K562 (cell line): ENCODE measurements around the gene TIGD4. TPM values are rescaled to one million over a fixed set of nuclear protein-coding genes. Genes with fewer than 3 reads are reported as not detected.

Experiments used
- CBX5 ChIP-seq: IDR thresholded peaks from 2 replicates; pipeline ENCODE4 v1.6.1; 2014; ENCODE audit warnings: low read depth, borderline replicate concordance
- DEAF1 ChIP-seq: fragments of 450-650 bp; formaldehyde crosslinking; IDR thresholded peaks from 2 replicates; pipeline ENCODE4 v1.4.0; 2020; ENCODE audit warnings: mild to moderate bottlenecking, moderate library complexity
- GABPA ChIP-seq: fragments of 200-800 bp; sonication (Bioruptor generic); conservative IDR thresholded peaks from 2 replicates; pipeline ENCODE4 v1.6.1; 2016; ENCODE audit warnings: low read depth, missing genetic modification characterization, missing compliant biosample characterization
- HDAC2 ChIP-seq: fragments of 450-650 bp; IDR thresholded peaks from 2 replicates; pipeline ENCODE4 v1.6.1; 2016; ENCODE audit warnings: mild to moderate bottlenecking
- IFI16 ChIP-seq: fragments of 250-450 bp; sonication (Bioruptor Pico); IDR thresholded peaks from 2 replicates; pipeline ENCODE4 v2.1.2; 2022; ENCODE audit warnings: mild to moderate bottlenecking, inconsistent platforms
- KHSRP ChIP-seq: fragments of 450-650 bp; IDR thresholded peaks from 2 replicates; pipeline ENCODE4 v1.6.1; 2017
- MECOM ChIP-seq: fragments of 250-450 bp; sonication (Bioruptor Pico); IDR thresholded peaks from 2 replicates; pipeline ENCODE4 v1.8.0; 2022; ENCODE audit warnings: inconsistent platforms
- MITF ChIP-seq: IDR thresholded peaks from 2 replicates; pipeline ENCODE4 v1.6.1; 2014; ENCODE audit warnings: antibody characterized with exemption
- MNT ChIP-seq, 2 experiments: fragments of 450-650 bp; conservative IDR thresholded peaks; 2 replicates each; pipeline ENCODE4 v1.6.1; 2017; ENCODE audit warnings: mild to moderate bottlenecking in 2 of 2, moderate library complexity in 2 of 2
- NBN ChIP-seq: fragments of 450-650 bp; IDR thresholded peaks from 2 replicates; pipeline ENCODE4 v1.6.1; 2016; ENCODE audit warnings: low read depth, mild to moderate bottlenecking
- NFE2L1 ChIP-seq: fragments of 450-650 bp; IDR thresholded peaks from 2 replicates; pipeline ENCODE4 v1.6.1; 2016; ENCODE audit warnings: missing genetic modification characterization, low read depth, mild to moderate bottlenecking, missing compliant biosample characterization, moderate library complexity, borderline replicate concordance
- PCBP1 ChIP-seq: fragments of 200-400 bp; formaldehyde crosslinking; IDR thresholded peaks from 2 replicates; pipeline ENCODE4 v1.6.1; 2018; ENCODE audit warnings: mild to moderate bottlenecking, low read depth, low read length; ENCODE audit not compliant: poor library complexity, severe bottlenecking
- POLR2G ChIP-seq: fragments of 200-400 bp; formaldehyde crosslinking; IDR thresholded peaks from 2 replicates; pipeline ENCODE4 v1.6.1; 2017; ENCODE audit warnings: low read depth, mild to moderate bottlenecking, antibody characterized with exemption, low read length, moderate library complexity
- RBM22 ChIP-seq: fragments of 200-400 bp; formaldehyde crosslinking; IDR thresholded peaks from 2 replicates; pipeline ENCODE4 v1.6.1; 2018; ENCODE audit warnings: low read length, low read depth; ENCODE audit not compliant: poor library complexity, severe bottlenecking
- ZBTB1 ChIP-seq: sonication (generic); formaldehyde crosslinking; IDR thresholded peaks from 2 replicates; pipeline ENCODE4 v1.8.1; 2023; ENCODE audit warnings: missing genetic modification reagents, low read depth, mild to moderate bottlenecking, borderline replicate concordance
- ZBTB8A ChIP-seq: fragments of 450-650 bp; IDR thresholded peaks from 2 replicates; pipeline ENCODE4 v1.6.1; 2018; ENCODE audit warnings: mild to moderate bottlenecking, moderate library complexity; ENCODE audit not compliant: partially characterized antibody
- ZFP91 ChIP-seq: sonication (generic); formaldehyde crosslinking; IDR thresholded peaks from 2 replicates; pipeline ENCODE4 v1.8.0; 2022; ENCODE audit warnings: mild to moderate bottlenecking, missing genetic modification reagents
- ZNF277 ChIP-seq: fragments of 250-450 bp; sonication (Bioruptor Pico); IDR thresholded peaks from 2 replicates; pipeline ENCODE4 v1.8.0; 2022; ENCODE audit warnings: inconsistent platforms, mild to moderate bottlenecking, moderate library complexity, borderline replicate concordance
- ZNF586 ChIP-seq: fragments of 450-650 bp; formaldehyde crosslinking; conservative IDR thresholded peaks from 2 replicates; pipeline ENCODE4 v1.4.0; 2020; ENCODE audit warnings: mild to moderate bottlenecking, moderate library complexity
- ZNF695 ChIP-seq: fragments of 450-650 bp; formaldehyde crosslinking; IDR thresholded peaks from 2 replicates; pipeline ENCODE4 v1.4.0; 2020; ENCODE audit warnings: mild to moderate bottlenecking, moderate library complexity
- polyA plus RNA-seq, 8 experiments: library from polyadenylated mRNA; depleted of rRNA in 4 of 8; stranded (reverse) in 5 of 8; unstranded in 3 of 8; fragments of >200 nt; fragmentation: Nextera tagmentation in 2 of 8; fragmentation: Illumina TruSeq in 1 of 8; extraction: Ambion mirVana in 2 of 8; extraction: Trizol in 1 of 8; gene quantifications; 2 replicates each; pipeline versions ENCODE4 v1.2.1 to v1.2.3, GENCODE V29; 2011 to 2014; ENCODE audit warnings: inconsistent platforms in 1 of 8, missing spikeins in 1 of 8
- total RNA-seq, 7 experiments: library from RNA; depleted of rRNA in 6 of 7; stranded (reverse); fragments of >200 nt in 6 of 7; fragmentation: Illumina TruSeq in 2 of 7; extraction: Trizol in 2 of 7; gene quantifications; 2 replicates each; pipeline versions ENCODE4 v1.2.1 to v1.2.3, GENCODE V29; 2011 to 2021; ENCODE audit warnings: low replicate concordance in 1 of 7

Gene TIGD4
- total and polyA plus RNA-seq, 9 of the 15 experiments (the other 6 are each of a cell fraction or from before 2014, with no cell fraction given) = 0.07 to 0.28 (median 0.18) TPM

GRCh38 chr4:152779513-152780266, at the start of gene TIGD4, which contains the start of gene ARFIP1 (continued):
- peak; percentile 85 for TF ChIP-seq POLR2G
- TF ChIP-seq PCBP1 = peak; percentile 51
- no peak for TF ChIP-seq MECOM (CRISPR knock-in tag)
- peak; percentile 98 for TF ChIP-seq GABPA (tag)
- TF ChIP-seq NFE2L1 (tag) = no peak
- no peak for TF ChIP-seq HDAC2
- TF ChIP-seq RBM22 = peak; percentile 98
- TF ChIP-seq ZFP91 (CRISPR knock-in tag) = no peak
- no peak for TF ChIP-seq DEAF1 (CRISPR knock-in tag)
- no peak for TF ChIP-seq ZNF586 (CRISPR knock-in tag)
- TF ChIP-seq IFI16 (CRISPR knock-in tag) = no peak
- TF ChIP-seq MITF = peak; percentile 46; the same call in 1 of the 2 replicates
- TF ChIP-seq ZNF277 (CRISPR knock-in tag) = no peak
- TF ChIP-seq CBX5 = no peak
- peak; percentile 40 to 81 for TF ChIP-seq MNT (conservative IDR thresholded peaks at IDR 0.05)
- TF ChIP-seq KHSRP = no peak
- TF ChIP-seq ZBTB1 (CRISPR knock-in tag) = no peak
- peak; percentile 43; the same call in 1 of the 2 replicates for TF ChIP-seq NBN
- TF ChIP-seq ZNF695 = no peak
- no peak for TF ChIP-seq ZBTB8A
